Measurements from ENCODE around the gene RNH1. TPM values are rescaled to one million over a fixed set of nuclear protein-coding genes. Genes with fewer than 3 reads are reported as not detected.

RNH1 gene
- total and polyA plus RNA-seq, 10 of the 15 experiments (the other 5 are each of a cell fraction or from before 2014, with no cell fraction given) = 2.3 to 162 (median 72.1) TPM

DNA sequence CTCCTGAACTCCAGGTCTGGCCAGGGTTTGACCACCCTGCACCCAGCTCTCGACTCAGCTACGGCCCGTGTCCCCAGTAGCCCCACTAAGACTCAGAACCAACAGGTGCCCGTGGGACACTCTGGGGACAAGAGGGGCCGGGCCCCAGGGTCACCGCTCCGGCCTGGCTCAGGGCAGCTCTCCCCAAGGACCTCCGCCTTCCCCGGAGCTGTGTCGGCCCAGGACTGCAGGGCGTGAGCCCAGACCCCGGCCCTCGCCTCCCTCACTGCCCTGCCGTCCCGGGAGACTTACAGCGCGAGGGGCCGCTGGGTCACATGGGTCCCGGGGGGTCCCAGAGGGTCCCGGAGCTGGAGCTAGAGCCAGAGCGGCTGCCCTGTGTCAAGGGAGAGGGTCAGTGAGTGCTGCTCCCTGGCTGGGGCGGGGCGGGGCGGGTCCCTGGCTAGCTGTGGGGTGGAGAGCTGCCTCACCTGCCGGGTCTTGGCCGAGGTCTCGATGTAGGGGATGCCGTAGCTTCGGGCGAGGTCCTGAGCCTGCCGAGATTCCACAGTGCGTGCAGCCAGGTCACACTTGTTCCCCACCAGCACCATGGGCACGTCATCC lies 26.0 kb upstream of the RNH1 start:
- TF ChIP-seq YBX1 (IDR thresholded peaks at IDR 0.05) = no peak
- no TSS peak for BruUV-seq (replicated peaks)
- ATAC-seq = no peak
- intact Hi-C loops (cut with micrococcal nuclease; ENCODE audit: unreplicated experiment) (no loop called here), in situ Hi-C loops (cut with MboI) (no loop called here)
- RAD21 ChIA-PET (ENCODE audit: unreplicated experiment) = no interaction called here
- SMC1A ChIA-PET (ENCODE audit: uncharacterized antibody, unreplicated experiment) = interaction anchor here (2.1 kb wide), 1 partner anchor 14 kb away, joined by 5 read pairs; no protein-coding TSS in a partner anchor
- Histone ChIP-seq H3K9me3 (replicated peaks; ENCODE audit: control insufficient read depth, insufficient read depth, low read length) (no peaks in the 10 kb centered on the region), H3K9ac (ENCODE audit: control insufficient read depth, insufficient read depth, low read length) (no peak overlapping the region), H3K27me3 (replicated peaks in 1 of 2; ENCODE audit: control insufficient read depth in 2 of 2, insufficient read depth in 2 of 2, low read length in 1 of 2) (no peaks in the 10 kb centered on the region), H3K4me2 (ENCODE audit: control insufficient read depth, insufficient read depth) (peak overlapping the region; percentile 89; the same call in 1 of the 2 replicates), H3K4me1 (ENCODE audit: control insufficient read depth, insufficient read depth, low read length) (peaks cover 20% of the 10 kb centered on the region), H3K4me3 (no peak overlapping the region), H3K36me3 (ENCODE audit: control insufficient read depth in 2 of 2, insufficient read depth in 2 of 2, low read length in 1 of 2) (peaks cover 0 to 12% of the 10 kb centered on the region in 2 experiments; a peak in 3 of 4 replicates), H3K27ac (ENCODE audit: control insufficient read depth, insufficient read depth) (no peak overlapping the region), H4K20me1 (ENCODE audit: control insufficient read depth, insufficient read depth) (no peaks in the 10 kb centered on the region), H2AFZ (ENCODE audit: control insufficient read depth, low read depth, low read length) (no peak overlapping the region), H3K79me2 (ENCODE audit: control insufficient read depth, insufficient read depth, low read length) (peaks cover 16% of the 10 kb centered on the region)
- no peak for DNase-seq (ENCODE audit: low read depth, low spot score)
- FAIRE-seq = no peak
- 96% methylated on average over 23 of the region's 33 CpGs for WGBS (ENCODE audit: insufficient coverage, insufficient replicate concordance, low lambda C conversion rate, missing lambda C conversion rate)
- CTCF ChIA-PET = interaction anchor here (1.3 kb wide), 1 partner anchor 14 kb away, joined by 3 read pairs; no protein-coding TSS in a partner anchor
- POLR2A ChIA-PET = no interaction called here

DNA sequence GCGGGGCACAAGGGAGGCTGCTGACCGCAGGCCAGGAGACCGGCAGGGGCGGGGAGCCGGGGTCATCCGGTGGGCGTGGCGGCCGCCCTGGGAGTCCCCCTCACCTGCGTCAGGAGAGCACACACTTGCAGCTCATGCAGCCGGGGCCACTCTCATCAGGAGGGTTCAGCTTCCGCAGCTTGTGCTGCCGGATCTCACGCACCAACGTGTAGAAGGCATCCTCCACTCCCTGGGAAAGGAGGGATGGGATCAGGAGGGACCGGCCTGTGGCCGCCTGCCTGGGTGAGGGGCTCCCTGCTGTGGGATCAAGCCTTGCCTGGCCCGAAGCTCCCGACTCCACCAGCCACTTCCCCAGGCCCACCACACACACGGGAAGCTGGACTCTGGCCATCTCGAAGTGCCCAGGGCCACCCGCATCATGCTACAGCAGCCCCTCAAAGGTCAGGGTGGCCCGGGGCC lies 25.5 kb upstream of the RNH1 start:
- TF ChIP-seq EED (IDR thresholded peaks at IDR 0.05; ENCODE audit: low read depth) (no peak), RBBP5 (conservative IDR thresholded peaks at IDR 0.05) (no peak), ZZZ3 (IDR thresholded peaks at IDR 0.05; ENCODE audit: control insufficient read depth, insufficient read length, low read depth) (no peak), FOS (IDR thresholded peaks at IDR 0.05; ENCODE audit: borderline replicate concordance, extremely low read depth, insufficient read length) (no peak), RAD51 (IDR thresholded peaks at IDR 0.05) (no peak)
- TF ChIP-seq, protein P1, sequence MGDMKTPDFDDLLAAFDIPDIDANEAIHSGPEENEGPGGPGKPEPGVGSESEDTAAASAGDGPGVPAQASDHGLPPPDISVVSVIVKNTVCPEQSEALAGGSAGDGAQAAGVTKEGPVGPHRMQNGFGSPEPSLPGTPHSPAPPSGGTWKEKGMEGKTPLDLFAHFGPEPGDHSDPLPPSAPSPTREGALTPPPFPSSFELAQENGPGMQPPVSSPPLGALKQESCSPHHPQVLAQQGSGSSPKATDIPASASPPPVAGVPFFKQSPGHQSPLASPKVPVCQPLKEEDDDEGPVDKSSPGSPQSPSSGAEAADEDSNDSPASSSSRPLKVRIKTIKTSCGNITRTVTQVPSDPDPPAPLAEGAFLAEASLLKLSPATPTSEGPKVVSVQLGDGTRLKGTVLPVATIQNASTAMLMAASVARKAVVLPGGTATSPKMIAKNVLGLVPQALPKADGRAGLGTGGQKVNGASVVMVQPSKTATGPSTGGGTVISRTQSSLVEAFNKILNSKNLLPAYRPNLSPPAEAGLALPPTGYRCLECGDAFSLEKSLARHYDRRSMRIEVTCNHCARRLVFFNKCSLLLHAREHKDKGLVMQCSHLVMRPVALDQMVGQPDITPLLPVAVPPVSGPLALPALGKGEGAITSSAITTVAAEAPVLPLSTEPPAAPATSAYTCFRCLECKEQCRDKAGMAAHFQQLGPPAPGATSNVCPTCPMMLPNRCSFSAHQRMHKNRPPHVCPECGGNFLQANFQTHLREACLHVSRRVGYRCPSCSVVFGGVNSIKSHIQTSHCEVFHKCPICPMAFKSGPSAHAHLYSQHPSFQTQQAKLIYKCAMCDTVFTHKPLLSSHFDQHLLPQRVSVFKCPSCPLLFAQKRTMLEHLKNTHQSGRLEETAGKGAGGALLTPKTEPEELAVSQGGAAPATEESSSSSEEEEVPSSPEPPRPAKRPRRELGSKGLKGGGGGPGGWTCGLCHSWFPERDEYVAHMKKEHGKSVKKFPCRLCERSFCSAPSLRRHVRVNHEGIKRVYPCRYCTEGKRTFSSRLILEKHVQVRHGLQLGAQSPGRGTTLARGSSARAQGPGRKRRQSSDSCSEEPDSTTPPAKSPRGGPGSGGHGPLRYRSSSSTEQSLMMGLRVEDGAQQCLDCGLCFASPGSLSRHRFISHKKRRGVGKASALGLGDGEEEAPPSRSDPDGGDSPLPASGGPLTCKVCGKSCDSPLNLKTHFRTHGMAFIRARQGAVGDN (IDR thresholded peaks at IDR 0.05) = no peak
- no peaks in the 10 kb centered on the region for H3K27me3 ChIP-seq (replicated peaks in 1 of 2; ENCODE audit: control insufficient read depth in 2 of 2, insufficient read depth in 2 of 2, low read length in 1 of 2)
- peaks cover 15% of the 10 kb centered on the region for H3K4me1 ChIP-seq (ENCODE audit: control insufficient read depth, insufficient read depth, low read length)
- H3K36me3 ChIP-seq (ENCODE audit: control insufficient read depth in 2 of 2, insufficient read depth in 2 of 2, low read length in 1 of 2) = peaks cover 0 to 12% of the 10 kb centered on the region in 2 experiments; a peak in 3 of 4 replicates
- ChIA-PET CTCF (interaction anchor here (1.3 kb wide), 1 partner anchor 13 kb away, joined by 3 read pairs; no protein-coding TSS in a partner anchor), SMC1A (ENCODE audit: uncharacterized antibody, unreplicated experiment) (interaction anchor here (2.1 kb wide), 1 partner anchor 14 kb away, joined by 5 read pairs; no protein-coding TSS in a partner anchor), RAD21 (ENCODE audit: unreplicated experiment) (no interaction called here), POLR2A (no interaction called here)
- no peak for FAIRE-seq
- WGBS (ENCODE audit: insufficient coverage, insufficient replicate concordance, low lambda C conversion rate, missing lambda C conversion rate) = 88% methylated on average over 23 of the region's 23 CpGs
- H2AFZ ChIP-seq (ENCODE audit: control insufficient read depth, low read depth, low read length) = no peak overlapping the region
- H3K4me2 ChIP-seq (ENCODE audit: control insufficient read depth, insufficient read depth) = no peak overlapping the region
- intact Hi-C loops (cut with micrococcal nuclease; ENCODE audit: unreplicated experiment) (no loop called here), in situ Hi-C loops (cut with MboI) (no loop called here)
- no TSS peak for BruUV-seq (replicated peaks)
- peaks cover 16% of the 10 kb centered on the region for H3K79me2 ChIP-seq (ENCODE audit: control insufficient read depth, insufficient read depth, low read length)
- H3K9me3 ChIP-seq (replicated peaks; ENCODE audit: control insufficient read depth, insufficient read depth, low read length) = no peaks in the 10 kb centered on the region
- no peak overlapping the region for H3K27ac ChIP-seq (ENCODE audit: control insufficient read depth, insufficient read depth)
- no peaks in the 10 kb centered on the region for H4K20me1 ChIP-seq (ENCODE audit: control insufficient read depth, insufficient read depth)
- no peak for ATAC-seq
- no peak for DNase-seq (ENCODE audit: low read depth, low spot score)
- H3K9ac ChIP-seq (ENCODE audit: control insufficient read depth, insufficient read depth, low read length) = no peak overlapping the region
- H3K4me3 ChIP-seq = no peak overlapping the region
